H1 (cell line): ENCODE measurements around the gene MYO1F. TPM values are rescaled to one million over a fixed set of nuclear protein-coding genes. Genes with fewer than 3 reads are reported as not detected.

Source experiments
- ATF3 ChIP-seq: IDR thresholded peaks from 2 replicates; pipeline ENCODE4 v1.6.1; 2011; ENCODE audit warnings: low read depth, mild to moderate bottlenecking, low read length; ENCODE audit not compliant: insufficient read depth
- BCL11A ChIP-seq, 2 experiments: IDR thresholded peaks; one replicate each; pipeline ENCODE4 v1.6.1; 2011; ENCODE audit warnings: low read depth in 2 of 2, low read length in 2 of 2, mild to moderate bottlenecking in 2 of 2
- CHD7 ChIP-seq: fragments of 300-600 bp; sonication (generic); IDR thresholded peaks from 2 replicates; pipeline ENCODE4 v1.7.1; 2012; ENCODE audit warnings: low read length, moderate library complexity, mild to moderate bottlenecking, inconsistent platforms; ENCODE audit not compliant: insufficient replicate concordance
- GTF2F1 ChIP-seq: IDR thresholded peaks from 2 replicates; pipeline ENCODE4 v1.6.1; 2012; ENCODE audit warnings: low read depth, low read length, improper control_type of control experiment, borderline replicate concordance
- NANOG ChIP-seq: IDR thresholded peaks from 2 replicates; pipeline ENCODE4 v1.6.1; 2011; ENCODE audit warnings: low read length, low read depth, mild to moderate bottlenecking, inconsistent platforms; ENCODE audit not compliant: insufficient read depth, poor library complexity, severe bottlenecking
- SP1 ChIP-seq: IDR thresholded peaks from 2 replicates; pipeline ENCODE4 v1.6.1; 2011; ENCODE audit warnings: low read depth, low read length
- SRF ChIP-seq: IDR thresholded peaks from 2 replicates; pipeline ENCODE4 v1.6.1; 2011; ENCODE audit warnings: mild to moderate bottlenecking, low read depth, low read length, moderate library complexity
- TAF1 ChIP-seq: IDR thresholded peaks from 2 replicates; pipeline ENCODE4 v1.6.1; 2011; ENCODE audit warnings: mild to moderate bottlenecking, low read depth, low read length
- polyA plus RNA-seq, 7 experiments: library from polyadenylated mRNA; depleted of rRNA in 3 of 7; stranded (reverse) in 5 of 7; unstranded in 2 of 7; fragments of >200 nt in 5 of 7; fragments of 200-250 nt in 2 of 7; gene quantifications; 1 replicate in 5 of 7; 2 replicates in 1 of 7; 4 replicates in 1 of 7; pipeline versions ENCODE4 v1.2.1 to v1.2.3, GENCODE V29; 2011 to 2013; ENCODE audit warnings: missing spikeins in 2 of 7, mixed read lengths in 2 of 7
- total RNA-seq: library from RNA; stranded (reverse); fragmentation: NEBNext Ultra II Directional; extraction: Animal tissue kit (Norgen Biotek cat#: 25700); gene quantifications from 2 replicates; pipeline ENCODE4 v1.2.1, GENCODE V29; 2021
- TF ChIP-seq, protein P1 (sequence below), 3 experiments: IDR thresholded peaks; 1 replicate in 2 of 3; 2 replicates in 1 of 3; pipeline versions ENCODE4 v1.5.1 to v1.6.1; 2011; ENCODE audit warnings: low read length in 3 of 3, mild to moderate bottlenecking in 3 of 3, inconsistent platforms in 2 of 3, low read depth in 1 of 3, moderate library complexity in 1 of 3; ENCODE audit not compliant: insufficient read depth in 1 of 3; ENCODE audit errors: control extremely low read depth in 1 of 3

Gene MYO1F
- total and polyA plus RNA-seq, 2 of the 8 experiments (the other 6 are each of a cell fraction or from before 2014, with no cell fraction given): 1.4 to 4.6 TPM

DNA sequence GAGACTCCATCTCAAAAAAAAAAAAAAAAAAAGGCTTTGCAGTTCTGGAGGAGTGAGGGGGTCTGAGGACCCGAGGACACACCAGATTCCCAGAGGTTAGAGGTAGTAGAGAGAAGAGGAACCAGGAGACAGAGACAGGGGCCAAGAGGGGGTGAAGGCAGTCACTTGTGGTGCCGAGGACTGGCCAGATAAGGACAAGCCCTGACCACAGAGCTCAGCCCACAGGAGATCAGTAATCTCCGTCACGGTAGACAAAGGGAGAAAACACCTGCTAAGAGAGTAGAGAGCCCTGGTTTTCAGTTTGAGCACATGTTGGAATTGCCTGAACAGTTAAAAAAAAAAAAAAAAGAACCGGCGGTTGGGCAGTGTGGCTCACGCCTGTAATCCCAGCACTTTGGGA, 73.1 kb downstream of the MYO1F start (continued):
- no peak for TF ChIP-seq CHD7
- TF ChIP-seq, protein P1, sequence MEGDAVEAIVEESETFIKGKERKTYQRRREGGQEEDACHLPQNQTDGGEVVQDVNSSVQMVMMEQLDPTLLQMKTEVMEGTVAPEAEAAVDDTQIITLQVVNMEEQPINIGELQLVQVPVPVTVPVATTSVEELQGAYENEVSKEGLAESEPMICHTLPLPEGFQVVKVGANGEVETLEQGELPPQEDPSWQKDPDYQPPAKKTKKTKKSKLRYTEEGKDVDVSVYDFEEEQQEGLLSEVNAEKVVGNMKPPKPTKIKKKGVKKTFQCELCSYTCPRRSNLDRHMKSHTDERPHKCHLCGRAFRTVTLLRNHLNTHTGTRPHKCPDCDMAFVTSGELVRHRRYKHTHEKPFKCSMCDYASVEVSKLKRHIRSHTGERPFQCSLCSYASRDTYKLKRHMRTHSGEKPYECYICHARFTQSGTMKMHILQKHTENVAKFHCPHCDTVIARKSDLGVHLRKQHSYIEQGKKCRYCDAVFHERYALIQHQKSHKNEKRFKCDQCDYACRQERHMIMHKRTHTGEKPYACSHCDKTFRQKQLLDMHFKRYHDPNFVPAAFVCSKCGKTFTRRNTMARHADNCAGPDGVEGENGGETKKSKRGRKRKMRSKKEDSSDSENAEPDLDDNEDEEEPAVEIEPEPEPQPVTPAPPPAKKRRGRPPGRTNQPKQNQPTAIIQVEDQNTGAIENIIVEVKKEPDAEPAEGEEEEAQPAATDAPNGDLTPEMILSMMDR (IDR thresholded peaks at IDR 0.05; ENCODE audit: control extremely low read depth in 1 of 3, insufficient read depth in 1 of 3, low read depth in 1 of 3, low read length in 3 of 3): no peak
- TF ChIP-seq TAF1: no peak
- no peak for TF ChIP-seq ATF3
- no peak for TF ChIP-seq SRF
- TF ChIP-seq SP1: no peak
- no peak for TF ChIP-seq NANOG
- TF ChIP-seq BCL11A (IDR thresholded peaks at IDR 0.05; ENCODE audit: low read depth in 2 of 2, low read length in 2 of 2): no peak
- TF ChIP-seq GTF2F1: no peak
